Epidermal melanocyte (primary cell): Measurements from ENCODE around the gene PLTP.
"Not testable (repeated sequence)": the region's sequence is repeated elsewhere in the genome, so short reads cannot be mapped to it uniquely, and the experiment has no call there.

Source experiments
- DNase-seq: peaks from one replicate; pipeline ENCODE4 v3.0.0; 2011; ENCODE audit warnings: low spot score; ENCODE audit not compliant: insufficient read length

The PLTP gene

DNA sequence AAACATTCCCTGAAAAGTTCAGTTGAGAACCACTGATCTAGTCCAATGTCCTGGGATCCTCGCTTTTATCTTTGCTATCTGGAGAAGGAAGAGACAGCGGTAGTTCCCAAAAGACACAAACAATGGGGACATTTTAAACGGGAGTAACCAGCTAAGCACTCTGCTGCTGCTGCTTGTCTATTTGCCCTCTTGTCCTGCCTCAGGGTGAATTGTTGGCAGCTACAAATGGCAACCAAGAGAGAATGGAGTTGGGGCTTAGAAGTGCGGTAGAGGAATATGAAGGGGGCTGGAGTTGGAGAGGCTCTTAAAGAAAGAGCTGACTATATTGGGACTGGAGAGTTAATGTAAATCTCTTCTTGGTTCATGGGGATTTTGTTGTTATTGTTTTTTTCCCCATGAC, 37.4 kb downstream of the PLTP start:
- no peak for DNase-seq

DNA sequence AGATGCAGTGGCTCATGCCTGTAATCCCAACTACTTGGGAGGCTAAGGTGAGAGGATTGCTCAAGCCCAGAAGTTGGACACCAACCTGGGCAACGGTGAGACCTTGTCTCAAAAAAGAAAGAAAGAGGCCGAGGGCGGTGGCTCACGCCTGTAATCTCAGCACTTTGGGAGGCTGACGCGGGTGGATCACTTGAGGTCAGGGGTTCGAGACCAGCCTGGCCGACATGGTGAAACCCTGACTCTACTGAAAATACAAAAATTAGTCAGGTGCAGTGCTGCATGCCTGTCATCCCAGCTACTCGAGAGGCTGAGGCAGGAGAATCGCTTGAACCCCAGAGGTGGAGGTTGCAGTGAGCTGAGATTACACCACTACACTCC, 37.9 kb downstream of the PLTP start:
- not testable (repeated sequence) for DNase-seq

DNA sequence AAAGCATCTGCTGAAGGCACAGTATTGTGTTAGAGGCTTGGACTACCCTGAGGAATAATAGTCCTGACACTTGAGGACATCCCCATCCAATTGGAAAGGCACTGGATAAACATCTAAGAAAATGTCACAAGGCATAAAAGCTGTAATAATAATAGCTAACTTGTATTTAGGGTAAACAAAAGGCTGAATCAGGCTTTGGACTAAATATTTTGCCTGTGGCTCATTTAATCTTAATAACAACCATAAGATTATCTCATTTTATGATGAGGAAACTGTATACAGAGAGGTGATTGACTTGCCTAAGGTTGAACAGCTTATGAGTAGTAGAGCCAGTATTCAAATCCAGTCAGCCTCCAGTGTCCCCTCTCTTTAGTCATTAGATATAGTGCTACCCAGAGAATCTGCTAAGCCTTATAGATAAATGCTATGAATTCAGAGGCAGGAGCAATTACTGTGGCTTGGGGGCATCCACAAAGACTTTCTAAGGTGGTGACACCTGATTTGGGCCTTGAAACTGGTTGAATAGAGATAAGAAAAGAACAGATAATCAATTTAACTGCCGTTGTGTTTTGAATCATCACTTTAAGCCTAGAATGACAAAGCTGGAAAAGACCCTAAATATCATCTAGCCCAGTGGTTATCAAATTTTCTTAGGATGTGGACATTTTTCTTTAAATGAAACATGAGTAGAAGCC, 38.4 kb downstream of the PLTP start:
- DNase-seq: no peak

DNA sequence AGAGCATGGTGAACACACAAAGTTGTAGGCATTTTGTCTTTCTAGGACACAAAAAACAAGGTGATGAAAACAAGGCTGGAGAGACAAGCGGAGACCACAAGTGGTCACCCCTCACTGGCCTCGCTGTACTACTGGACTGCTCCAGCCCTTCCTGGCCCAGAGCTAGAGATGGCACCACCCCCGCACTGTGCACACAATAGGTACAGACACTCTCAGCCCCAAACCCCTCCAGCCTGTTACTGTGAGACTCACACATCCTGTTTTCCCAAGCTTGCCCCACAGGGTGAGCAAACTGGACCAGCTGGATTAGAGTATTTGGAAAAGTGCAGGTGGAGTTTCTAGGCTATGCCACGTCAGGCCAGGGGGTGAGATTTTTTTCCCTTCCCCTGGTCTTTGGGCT, 39.3 kb downstream of the PLTP start:
- DNase-seq: no peak

DNA sequence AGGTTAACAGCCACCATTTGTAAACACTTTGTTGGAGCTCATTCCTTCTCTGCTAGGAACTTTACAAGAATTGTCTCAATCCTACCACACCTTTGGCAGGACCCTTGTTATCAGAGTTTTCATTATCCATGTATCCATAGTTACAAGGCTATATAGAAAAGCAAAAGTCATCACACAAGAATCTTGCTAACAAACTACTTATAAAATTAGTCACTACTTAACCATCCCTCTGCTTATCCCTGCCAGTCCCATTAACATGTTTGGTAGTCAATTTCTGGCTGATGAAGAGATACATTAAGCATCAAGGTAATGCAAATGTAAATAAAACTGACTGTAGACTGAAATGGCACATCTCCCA, 44.2 kb downstream of the PLTP start:
- no peak for DNase-seq

DNA sequence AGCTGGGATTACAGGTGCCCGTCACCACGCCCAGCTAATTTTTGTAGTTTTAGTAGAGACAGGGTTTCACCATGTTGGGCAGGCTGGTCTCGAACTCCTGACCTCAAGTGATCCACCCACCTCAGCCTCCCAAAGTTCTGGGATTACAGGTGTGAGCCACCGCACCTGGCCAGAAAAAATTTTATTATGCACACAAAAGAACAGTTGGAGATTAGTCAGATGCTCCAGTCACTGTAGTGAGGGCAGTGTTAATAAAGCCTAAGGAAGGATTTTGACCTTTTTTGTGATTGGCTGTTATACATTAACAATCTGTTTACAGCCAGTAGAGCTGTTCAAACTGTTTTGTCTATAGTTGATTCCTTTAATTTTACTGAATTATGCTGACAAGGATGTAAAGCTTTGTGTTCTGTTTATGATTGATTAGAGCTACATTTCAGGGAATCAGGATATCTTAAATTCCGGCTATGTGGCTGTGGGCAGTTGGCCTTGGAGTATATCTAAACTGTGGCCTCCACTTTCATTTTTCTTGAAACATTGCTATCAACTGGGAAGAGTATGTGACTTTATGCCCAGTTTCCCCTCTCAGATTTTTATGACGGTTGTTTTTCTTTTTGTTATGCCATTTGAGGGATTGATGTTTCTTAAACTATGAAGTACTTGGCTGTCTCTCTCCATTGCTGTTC, 44.7 kb downstream of the PLTP start:
- DNase-seq: no peak

DNA sequence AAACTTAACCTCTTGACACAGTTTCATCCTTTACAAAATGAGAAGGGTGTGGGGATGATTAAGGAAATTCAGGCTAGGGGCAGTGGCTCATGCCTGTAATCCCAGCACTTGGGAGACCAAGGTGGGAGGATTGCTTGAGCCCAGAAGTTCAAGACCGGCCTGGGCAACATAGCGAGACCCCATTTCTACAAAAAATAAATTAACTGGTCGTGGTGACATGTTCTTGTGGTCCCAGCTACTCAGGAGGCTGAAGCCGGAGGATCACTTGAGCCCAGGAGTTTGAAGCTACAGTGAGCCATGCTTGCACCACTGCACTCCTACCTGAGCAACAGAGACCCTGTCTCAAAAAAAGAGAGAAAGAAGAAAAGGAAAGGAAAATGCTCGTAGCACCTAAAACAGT, 45.5 kb downstream of the PLTP start:
- no peak for DNase-seq

DNA sequence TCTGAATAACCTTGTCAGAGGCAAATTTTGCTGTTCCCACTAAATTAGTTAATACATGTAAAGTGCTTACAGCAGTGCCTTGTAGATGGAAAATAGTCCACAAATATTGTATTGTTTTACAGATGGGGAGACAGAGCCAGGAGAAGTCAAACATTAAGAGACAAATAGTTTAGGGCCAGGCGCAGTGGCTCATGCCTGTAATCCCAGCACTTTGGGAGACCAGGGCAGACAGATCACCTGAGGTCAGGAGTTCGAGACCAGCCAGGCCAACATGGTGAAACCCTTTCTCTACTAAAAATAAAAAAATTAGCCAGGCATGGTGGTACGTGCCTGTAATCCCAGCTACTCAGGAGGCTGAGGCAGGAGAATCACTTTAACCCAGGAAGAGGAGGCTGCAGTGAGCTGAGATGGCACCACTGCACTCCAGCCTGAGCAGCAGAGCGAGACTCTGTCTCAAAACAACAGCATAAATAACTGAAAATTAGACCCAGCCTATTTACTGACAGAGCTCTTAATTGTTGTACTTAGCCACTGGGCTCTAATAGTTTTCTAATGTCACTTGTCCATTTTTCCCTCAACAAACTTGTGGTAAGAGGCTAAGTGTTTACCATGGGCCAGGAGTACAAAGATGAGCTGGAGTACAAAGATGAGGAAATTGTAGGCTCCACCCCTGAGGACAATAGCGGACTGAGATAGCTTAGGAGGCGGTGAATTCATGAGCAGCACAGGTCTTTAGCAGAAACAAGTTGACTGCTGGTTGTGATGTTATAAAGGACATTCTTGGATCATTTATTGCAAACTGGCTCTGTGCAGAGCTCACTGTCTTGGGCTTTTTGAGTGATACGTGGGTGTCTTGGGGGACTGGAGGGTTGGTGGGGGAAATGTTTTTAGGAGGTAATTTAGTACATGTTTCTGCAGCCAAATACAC, 48.1 kb downstream of the PLTP start:
- DNase-seq: no peak

DNA sequence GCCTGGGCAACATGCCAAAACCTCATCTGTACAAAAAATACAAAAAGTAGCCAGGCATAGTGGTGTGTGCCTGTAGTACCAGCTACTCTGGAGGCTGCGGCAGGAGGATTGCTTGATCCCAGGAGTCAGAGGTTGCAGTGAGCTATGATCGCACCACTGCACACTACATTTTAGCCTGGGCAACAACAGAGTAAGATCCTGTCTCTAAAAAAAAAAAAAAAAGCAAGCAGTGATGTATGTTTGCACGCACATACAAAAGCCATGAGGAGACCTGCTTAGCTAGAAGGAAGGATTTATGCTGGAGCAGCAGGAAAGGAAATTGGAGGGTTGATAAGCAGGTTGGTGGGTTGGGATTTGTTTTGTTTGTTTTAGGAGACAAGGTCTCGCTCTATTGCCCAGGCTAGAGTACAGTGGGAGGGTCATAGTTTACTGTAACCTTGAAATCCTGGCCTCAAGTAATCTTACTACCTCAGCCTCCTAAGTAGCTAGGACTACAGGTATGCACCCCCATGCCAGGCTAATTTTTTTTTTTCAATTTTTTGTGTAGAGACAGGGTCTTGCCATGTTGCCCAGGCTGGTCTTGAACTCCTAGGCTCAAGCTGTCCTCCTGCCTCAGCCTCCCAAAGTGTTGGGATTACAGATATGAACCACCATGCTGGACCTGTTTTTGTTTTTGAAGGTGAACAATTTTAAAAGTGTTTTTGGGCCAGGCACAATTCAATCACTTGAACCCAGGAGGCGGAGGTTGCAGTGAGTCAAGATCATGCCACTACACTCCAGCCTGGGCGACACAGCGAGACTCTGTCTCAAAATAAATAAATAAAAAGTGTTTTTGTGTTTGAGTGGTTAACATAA, 50.5 kb downstream of the PLTP start:
- DNase-seq: no peak

DNA sequence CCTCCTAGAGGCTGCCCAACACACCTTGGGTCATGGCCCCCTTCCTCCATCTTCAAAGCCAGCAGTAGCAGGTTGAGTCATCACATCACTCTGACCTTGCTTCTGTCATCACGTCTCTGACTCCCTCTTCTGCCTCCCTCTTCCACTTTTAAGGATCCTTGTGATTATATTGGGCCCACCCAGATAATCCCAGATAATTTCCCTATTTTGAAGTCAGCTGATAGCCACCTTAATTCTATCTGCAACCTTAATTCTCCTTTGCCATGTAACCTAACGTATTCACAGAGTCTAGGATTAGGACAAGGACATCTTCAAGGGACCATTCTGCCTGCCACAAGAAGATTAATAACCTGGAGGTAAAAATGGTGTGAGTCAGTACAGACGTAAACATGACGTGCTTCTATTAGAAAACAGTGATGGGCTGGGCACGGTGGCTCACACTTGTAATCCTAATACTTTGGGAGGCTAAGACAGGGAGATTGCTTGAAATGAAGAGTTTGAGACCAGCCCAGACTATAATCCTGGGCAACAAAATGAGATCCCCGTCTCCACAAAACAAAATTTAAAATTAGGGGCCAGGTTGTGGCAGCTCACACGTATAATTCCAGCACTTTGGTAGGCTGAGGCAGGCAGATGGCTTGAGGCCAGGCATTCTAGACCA, 51.3 kb downstream of the PLTP start:
- no peak for DNase-seq

DNA sequence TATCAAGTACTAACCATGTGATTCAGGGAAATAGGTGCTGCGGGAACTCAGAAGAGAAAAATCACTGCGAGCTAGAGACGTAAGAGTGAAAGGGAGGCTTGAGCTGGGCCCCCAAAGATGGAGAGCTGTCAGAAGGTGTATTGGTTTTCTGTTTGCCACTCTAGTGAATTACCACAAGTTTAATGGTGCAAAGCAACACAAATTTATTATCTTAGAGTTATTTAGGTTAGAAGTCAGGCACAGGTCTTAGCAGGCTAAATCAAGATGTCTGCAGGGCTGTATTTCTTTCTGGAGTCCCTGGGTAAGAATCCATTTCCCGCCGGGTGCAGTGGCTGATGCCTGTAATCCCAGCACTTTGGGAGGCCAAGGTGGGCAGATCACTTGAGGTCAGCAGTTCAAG, 52.0 kb downstream of the PLTP start:
- no peak for DNase-seq

DNA sequence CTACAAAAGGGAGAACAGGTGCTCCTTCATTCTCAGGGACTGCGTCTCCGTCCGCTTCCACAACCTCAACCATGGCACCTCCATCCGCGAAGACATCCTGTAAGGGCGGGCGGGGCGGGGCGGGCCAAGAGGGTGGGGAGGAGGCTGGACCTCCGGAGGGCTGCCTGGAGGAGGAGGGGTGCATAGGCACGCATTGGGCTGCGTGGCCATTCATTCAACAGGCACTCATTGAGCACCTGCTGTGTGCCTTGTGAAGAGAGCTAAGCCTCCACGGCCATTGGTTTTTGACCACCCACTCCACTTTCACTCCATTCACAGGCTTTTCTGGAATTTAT, 54.1 kb downstream of the PLTP start:
- DNase-seq: no peak

DNA sequence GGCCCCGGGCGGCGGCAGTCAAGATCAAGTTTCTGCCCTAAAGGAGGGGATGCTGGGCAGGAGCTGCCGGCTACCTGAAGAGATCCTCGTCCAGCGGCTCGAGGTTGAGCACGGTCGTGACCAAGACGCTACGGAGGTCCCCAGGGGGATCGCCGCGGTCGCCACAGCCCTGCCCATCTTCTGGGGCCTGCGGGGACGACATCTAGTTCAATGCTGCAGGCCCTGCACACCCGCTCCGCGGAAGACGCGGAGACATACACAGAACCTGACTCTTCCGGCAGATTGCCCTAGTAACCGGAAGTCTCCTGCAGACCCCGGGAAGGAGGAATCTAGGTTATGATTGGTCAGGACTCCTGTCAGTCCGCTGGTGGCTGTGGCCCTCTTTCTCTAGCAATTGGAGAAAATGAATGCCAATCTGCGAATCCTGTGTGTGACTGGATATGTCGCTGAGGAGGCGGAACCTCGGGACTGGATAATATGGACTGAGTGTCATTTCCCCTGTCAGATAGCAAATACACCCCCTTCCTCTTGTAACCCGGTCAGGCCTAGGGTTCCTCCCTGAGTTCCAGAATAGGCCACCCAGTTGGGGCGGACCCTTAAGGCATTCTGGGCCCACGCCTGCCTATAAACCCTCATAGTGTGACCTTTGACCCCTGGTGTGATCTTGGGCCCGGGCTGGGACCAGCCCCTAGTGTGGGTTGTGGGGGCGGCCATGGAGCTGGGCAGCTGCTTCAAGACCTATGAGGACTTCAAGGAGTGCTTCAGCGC, 54.7 kb downstream of the PLTP start, which contains the start of the genes ACOT8 and ZSWIM3:
Gene ACOT8, minus strand, starts transcription at position 279 of the 768 bp plus-strand sequence. Its CDS starts 77 bp downstream, at position 202.
Gene ZSWIM3, plus strand, starts transcription at position 501 of the 768 bp plus-strand sequence. Its CDS starts 212 bp downstream, at position 713.
- peak; percentile 100 for DNase-seq

DNA sequence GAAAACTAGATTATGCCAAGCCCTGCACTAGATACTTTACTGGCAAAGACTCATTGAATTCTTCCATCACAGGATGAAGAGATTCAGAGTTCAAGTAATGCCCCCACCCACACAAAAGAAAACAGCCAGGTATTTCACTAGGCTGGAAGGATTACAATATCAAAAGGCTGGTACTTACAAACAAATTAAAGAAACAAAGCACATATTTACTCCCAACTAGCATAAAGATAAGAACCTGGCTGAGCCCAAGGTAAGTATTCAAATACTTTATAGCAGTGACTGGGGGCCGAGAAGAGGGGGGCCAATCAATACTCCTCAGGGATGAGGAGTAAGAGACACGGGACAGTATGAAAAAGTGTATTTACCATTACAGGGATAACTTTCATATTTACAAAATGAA, 58.5 kb downstream of the PLTP start:
- DNase-seq: no peak

DNA sequence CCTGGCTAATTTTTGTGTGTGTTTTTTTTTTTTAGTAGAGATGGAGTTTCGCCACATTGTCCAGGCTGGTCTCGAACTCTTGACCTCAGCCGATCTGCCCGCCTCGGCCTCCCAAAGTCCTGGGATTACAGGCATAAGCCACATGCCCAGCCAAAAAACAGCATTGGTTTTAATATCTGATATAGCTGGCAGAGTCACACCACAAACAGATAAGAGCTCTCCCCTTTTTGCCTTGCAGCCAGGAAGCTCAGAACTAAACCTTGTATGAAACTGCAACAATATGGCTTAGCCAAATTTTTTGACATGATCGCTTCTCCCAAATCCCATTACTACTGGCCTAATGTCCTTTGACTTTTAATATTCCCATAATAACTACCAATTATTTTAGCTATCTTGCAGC, 59.6 kb downstream of the PLTP start:
- DNase-seq: no peak

DNA sequence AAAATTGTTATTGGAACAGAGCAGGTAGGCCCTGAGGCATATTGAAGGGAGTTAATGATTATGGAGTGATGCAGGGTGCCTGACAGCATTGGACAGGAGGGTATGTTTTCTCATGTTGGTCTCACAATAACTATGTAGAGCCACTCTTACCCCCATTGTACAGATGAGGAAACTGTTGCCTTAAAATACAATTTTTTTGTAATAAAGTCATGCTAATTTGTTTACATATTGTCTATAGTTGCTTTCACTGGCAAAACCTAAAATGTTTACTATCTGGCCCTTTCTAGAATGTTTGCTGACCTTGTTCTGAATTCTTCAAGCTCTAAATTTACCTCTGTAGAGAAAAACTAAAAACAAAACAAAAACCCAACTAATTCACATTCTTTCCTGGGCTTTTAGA, 60.5 kb downstream of the PLTP start:
- no peak for DNase-seq

DNA sequence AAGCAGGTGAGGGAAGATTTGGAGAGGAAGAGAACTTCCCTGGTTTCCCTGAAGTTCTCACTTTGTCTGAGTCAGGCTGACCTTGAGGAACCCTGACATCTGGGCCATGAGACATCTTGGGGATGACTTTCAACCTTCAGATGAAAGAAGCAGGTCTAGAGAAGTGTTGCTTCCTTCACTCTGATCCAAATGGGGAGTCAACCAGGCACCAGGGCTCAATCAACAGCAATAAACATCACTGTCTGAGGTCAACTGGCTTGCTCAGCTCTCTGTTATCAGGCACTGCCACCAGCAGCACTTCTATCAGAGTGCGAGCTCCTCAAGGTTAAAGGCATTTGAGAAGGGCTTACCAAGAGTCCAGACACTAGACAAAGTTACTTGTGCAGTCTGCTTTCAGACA, 61.0 kb downstream of the PLTP start:
- no peak for DNase-seq

DNA sequence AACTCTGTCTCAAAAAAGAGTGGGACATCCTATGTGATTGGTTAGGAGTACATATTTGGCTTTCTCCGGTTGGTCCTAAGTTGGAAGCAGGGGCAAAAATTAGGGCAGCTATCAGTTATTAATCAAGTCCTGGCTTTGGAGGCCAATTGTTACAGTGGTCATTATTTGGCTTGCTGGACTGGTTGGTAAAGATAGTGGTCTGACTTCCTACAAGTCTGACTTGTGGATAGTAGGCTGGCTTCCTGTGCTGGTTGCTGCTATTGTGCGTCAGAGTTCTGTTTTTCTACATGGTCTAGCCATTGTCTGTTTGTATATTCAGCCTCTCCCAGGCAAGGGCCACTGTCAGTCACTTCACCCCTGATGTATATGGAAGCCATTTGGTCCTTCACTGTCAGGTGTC, 61.7 kb downstream of the PLTP start:
- no peak for DNase-seq

DNA sequence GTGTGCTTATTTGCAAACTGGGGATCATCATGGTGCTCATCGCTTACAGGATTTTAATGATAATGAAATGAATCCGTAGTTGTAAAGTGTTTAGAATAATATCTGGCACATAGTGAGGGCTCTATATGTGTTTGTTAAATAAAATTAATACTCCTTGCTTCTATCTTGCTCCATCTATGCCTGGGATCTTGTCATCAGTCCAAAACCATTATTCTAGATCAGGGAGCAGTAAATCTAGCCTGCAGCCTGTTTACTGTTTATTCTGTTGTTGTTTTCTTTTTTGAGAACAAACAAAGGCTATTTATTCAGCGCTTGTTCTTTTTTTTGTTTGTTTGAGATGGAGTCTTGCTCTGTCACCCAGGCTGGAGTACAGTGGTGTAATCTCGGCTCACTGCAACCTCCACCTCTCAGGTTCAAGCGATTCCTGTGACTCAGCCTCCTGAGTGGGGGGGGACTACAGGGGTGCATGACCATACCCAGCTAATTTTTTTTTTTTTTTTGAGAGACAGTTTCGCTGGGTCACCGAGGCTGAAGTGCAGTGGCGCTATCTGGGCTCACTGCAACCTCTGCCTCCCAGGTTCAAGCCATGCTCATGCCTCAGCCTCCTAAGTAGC, 62.9 kb downstream of the PLTP start:
- DNase-seq: no peak
